ENCODE measurements around the gene NISCH.

NISCH gene

DNA sequence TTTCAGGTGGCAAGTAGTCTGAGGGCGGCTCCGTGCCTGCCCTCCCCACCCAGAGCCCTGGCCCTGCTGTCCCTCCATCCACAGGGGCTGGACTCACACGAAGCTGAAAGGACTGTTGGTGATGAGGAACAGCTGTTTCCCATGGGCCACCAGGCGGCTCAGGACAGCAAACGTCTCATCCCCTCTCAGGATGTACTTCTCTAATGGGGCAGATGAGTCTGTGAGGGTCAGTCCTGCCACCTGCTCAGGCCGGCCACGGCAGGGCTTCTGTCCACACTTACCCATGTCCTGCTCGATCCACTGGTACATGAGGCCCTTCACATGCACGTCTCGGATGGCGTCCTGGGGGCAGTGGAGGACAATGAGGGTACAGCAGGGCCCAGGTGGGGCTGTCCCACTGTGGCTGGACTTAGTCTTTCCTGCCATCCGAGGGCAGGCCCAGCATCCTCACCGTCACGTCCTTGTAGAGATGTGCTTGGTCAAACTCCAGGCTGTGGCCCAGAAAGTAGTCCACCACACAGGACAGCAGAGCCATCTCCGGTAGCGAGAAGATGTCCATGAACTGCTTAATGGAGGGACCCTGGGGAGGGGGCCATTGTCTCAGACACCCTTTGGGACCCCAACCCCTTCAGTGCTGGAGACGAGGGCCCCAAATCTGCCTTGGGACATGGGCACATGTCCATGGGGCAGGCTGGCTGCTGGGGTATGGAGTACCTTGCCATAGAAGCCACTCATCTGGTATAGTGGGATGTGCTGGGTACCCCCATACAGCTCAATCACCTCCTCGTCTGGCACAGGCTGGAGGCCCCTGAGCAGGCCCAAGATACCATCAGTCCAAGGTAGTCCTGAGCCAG, 72.6 kb downstream of the NISCH start:
- DNase-seq, result no peak

DNA sequence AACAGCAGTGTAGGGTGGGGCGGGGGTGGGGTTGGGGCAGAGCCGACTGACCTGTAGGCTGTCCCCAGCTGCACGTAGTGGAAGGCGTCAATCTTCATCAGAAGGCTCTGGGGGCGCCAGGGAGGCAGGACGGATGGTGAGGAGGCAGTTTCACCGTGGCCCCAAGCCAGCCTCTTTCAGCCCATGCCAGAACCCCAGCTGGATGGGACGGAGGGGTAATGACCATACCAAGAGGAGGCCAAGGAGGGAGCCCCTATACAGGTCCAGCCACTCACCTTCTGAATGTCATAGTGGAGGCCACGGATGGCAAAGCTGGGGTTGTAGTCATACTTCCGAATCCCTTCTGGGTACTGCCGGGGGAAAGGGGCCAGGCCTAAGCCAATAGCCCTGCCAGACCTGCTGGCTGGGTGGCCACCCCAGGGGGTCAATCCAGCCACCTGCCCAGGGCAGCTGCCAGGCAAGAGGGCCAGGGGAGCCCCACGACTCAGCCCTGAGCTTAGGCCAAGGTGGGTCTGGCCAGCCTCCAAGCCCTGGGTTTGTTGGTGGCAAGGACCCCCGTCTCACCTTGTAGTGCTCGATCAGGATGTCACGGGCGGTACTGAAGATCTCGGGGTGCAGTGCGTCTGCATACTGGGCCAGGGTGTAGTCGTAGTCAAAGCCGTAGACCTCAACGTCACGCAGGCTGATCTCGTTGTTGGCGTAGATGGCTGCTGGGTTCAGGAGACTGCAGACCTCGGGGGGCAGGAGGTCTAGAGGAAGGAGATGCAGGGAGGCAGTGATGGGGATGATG, 73.4 kb downstream of the NISCH start:
- DNase-seq, result no peak

DNA sequence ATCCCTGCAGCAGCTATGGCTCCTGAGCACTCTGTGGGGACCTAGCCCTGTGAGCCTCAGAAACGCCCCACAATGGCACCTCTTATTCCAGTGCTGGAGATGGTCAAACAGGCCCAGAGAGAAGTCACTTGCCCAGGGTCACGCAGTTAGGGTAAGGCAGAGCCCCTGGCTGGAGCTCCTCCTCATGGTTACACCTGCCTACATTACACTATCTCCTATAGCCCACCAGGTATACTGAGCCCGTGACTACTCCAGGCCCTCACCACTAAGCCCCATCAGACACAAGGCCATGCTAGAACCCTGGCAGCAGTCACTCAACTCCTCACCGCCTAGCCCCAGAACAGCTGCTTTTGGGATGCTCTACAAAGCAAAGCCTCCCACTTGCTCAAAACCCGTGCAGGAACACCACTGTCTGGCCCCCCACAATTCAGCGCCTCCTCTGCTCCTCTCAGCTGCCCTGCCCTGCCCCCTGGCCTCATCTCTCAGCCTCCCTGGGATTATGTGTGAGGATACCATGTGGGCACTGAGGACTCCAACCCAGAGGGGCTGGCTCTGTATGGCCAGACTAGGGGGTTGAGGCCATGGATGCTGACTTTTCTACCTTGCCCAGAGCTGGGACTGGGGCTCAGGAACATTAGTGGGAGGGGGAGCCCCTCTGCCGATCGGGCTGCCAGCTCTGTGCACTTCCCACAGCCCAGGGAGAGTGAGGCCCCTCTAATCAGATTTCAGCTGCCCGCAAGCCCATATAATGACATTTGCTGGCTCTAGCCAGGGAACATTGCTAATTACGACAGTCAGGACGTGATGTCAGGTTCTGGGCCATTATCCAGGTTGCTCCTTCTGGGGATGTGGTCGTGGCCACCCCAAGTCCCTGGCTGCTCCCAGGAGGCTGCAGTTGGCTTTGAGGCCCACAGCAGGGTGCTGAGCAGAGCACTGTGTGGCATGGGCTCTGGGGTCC, 74.3 kb downstream of the NISCH start:
- DNase-seq, result no peak

DNA sequence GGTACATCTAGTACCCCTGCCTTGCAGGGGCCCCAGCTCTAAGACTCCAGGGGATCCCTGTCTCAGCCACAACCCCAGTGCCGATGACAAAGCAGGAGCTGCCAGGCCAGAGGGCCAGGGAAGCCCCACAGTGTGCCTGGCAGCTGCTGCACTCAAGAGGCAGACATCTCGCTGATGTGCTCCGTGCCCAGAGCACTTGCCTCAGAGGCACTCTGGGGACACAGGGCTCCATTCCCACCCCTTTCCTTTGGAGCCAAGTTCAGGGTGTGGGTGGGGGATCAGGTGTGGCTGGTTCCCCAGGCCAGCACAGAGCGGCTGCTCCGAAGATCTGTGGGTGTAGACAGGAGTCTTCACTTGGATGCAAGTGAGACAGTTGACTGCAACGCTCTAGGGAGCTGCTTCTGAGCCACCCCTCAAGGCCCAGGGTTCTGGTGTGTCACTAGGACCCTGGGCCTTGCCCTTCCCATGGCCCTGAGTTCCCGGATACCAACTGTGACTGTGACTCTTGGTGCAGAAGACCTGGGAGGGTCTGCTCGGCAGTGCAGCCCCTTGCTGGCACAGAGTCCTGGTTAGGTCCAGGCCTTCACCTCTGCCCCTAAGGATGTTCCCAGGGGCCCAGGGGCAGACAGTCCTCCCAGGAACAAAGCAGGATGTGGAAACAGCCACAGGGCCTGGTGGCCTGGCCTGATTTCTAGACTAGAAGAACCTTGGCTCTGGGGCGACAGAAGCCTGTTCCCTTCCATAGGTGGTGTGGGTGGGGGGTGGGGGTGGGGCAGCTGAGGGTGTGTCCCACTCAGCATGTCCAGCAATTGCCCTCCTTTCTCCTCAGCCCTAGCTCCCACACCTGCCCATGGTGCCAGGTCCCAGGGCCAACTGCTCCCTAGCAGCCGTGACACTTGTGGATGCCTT, 75.8 kb downstream of the NISCH start:
- DNase-seq, result no peak

DNA sequence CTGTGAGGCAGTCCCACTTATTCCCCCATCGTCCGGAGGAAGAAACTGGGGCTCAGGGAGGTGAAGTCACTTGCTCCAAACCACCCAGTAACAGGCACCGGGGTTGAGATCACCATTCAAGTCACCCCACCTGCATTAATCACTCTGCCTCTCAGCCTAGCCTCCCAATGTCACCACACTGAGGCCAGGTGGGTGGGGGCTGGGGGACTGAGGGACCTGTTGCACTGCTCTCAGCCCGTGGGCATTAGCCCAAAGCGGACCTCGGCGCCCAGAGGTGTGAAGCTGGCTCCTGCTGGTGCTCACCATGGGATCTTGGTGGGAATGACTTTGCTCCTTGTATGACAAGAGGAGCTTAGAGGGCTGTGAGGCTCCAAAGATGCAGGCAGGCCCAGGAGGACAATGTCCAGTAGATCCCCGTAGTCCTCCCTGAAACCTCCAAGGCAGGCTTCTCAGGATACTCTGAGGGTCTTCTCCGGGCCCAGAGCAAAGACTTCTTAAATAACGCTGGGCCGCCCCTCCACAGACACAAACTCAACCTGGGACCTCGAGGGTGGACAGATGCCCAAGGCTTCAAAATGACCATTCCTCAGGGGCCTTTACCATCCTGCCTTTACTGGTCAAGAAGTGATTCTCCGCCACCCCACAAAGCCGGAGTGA, 76.6 kb downstream of the NISCH start:
- no peak for DNase-seq

DNA sequence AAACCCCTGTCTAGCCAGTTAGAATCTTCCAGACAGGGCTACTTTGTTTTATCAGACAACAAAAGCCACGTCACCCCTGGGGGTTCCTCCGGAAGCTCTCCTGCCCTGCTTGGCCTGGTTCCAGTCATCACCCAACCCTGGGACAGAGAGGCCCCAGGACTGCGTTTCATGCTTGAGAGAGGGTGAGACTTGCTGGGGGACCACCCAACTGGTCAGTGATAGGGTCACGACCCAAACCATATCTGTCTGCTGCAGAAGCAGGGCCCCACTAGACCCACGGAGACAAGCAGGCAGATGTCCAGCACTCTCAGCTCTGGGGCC, 77.1 kb downstream of the NISCH start:
- DNase-seq, result peak; percentile 25

DNA sequence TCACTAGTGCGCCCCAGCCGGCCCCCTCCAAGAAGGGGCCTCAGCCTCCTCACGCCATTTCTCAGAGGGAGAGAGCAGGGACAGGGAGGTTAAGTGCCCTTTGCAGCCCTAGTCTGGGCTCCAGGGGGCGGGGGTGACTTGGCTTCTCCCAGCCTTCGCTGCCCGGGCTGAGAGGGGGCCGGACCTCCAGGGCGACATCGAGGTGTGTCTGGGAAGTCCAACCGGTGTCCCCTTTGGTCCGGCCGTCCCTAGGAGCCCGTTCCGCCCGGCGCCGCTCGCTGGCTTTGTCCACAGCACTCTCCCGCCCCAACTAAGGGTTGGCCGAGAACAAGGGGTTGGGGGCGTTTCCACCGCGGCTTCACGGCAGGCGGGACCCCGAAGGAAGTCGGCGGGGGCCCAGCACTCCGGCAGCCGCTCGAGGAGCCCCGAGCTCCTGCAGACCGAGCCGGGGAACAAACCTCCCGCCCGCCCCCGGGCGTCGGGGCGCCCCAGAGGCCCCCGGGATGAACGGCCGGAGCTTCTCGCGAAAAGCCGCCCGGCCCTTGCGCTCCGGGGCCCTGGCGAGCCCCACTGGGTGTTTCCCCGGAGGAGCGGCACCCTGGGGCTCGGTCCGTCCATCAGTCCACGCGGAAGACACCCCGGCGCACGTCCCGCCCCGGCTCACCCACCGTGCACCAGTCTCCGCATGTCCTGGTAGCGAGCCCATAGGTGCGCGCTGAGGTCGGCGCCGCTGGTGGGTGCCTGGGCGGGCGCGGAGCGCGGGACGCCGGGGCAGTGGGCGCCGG, 77.6 kb downstream of the NISCH start:
- DNase-seq, result no peak

DNA sequence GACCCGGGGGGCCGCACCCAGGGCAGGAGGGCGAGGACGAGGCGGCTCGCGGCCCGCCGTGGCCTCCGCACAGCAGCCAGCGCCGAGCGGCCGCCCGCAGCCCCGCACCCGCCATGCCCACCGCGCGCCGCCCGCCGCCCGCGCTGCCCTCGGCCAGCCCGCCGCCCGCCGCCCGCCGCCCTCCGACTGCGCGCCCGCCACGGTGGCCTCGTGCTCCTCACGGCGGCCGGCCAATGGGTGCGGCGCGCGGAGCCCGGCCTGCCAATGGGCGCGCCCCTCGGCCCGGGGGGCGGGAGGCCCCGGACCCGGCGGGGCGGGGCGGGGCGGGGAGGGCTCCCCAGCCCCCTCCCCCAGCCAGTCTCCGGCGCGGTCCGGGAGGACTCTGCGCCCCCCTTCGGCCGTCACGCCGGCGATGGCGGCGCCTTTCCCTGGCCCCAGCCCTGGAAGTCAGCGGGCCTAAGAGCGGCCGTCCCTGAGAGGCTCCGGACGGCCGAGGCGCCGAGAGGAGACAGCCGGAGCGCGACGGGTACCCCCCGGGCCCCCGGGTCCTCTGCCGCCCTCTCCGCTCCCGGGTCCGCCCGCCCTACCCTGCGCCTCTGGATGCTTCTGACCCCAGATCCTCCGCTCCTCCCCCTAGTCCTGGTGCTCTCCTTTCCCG, 78.3 kb downstream of the NISCH start, which contains the start of gene NT5DC2:
Gene NT5DC2, minus strand, starts transcription at position 235 of the 658 bp plus-strand sequence. Its CDS starts 120 bp downstream, at position 115.
- DNase-seq, result peak; percentile 71

DNA sequence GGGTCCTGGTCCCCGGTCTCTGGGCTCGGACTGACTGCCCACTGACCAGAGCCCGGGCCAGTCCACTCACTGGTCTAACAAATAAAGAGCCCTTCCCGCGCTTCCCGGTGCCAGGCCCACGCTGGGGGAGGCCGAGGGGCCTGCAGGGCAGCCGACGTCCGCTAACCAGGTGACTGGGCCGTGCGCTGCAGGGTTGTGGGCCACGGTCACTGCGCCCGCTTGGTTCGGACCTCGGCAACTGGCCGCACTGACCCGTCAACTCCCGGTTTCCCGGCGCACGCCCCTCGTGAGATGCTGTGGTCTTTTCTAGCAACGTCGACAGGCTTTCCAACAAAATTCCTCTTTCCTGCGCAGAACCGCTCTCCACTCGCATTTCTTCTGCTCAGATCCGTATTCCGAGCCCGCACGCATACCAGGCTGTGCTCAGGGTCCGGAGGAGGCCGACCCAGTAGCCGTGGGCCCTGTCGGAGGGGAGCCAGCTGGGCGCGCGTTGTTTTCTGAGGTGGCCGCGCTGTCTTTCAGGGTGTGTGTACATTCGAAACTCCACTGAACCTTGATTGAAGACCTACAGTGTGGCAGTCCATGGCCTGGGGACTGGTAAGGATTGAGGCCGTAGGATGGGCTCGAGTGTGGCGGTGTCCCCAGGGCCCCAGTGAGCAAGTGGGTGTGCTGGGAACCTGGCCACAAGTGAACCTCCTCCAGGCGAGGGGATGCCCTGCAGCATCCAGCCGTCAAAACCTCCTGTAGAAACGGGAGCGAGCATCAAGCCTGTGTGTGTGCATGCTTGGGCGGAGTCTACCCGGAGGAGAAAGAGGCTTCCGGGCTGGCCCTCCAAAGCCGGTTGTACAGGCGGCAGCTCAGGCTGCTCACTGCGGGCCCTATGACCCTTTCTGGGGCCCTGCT, 79.1 kb downstream of the NISCH start:
- DNase-seq, result no peak

DNA sequence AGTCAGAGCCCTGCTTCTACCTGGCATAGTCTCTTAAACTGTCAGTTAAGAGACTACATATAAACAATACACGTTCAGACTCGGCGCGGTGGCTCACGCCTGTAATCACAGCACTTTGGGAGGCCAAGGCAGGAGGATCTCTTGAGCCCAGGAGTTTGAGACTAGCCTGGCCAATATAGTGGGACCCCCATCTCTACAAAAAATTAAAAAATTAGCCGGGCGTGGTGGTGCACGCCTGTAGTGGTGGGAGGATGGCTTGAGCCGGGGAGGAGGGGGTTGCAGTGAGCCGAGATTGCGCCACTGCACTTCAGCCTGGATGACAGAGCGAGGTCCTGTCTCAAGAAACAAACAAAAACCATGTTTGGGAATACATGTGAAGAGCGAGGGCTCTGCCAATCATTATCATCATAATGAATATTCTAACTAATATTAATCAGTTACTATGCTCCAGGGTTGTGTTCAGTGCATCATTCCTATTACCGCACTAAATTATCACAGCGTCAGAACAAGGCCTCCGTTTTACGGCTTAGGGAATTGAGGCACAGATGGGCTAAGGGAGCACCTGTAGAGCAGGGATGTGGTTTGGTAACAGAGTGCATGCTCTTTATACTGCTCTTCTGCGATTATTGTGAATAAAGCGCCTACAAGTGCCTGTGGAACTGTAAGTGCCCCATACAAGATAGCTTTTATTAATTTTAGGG, 80.2 kb downstream of the NISCH start:
- no peak for DNase-seq

DNA sequence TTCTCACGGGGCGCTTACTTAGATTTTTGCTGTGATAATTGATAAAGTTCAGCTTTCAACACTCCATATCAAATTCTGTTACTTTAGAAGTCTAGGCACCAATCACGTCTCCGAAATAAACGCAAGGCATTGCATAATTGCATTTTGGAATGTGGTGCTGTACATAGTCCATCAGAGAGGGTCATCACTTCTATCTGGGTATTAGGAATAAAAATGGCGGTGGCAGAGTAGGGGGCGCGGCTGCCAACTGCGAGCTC, 80.6 kb downstream of the NISCH start:
- no peak for DNase-seq

DNA sequence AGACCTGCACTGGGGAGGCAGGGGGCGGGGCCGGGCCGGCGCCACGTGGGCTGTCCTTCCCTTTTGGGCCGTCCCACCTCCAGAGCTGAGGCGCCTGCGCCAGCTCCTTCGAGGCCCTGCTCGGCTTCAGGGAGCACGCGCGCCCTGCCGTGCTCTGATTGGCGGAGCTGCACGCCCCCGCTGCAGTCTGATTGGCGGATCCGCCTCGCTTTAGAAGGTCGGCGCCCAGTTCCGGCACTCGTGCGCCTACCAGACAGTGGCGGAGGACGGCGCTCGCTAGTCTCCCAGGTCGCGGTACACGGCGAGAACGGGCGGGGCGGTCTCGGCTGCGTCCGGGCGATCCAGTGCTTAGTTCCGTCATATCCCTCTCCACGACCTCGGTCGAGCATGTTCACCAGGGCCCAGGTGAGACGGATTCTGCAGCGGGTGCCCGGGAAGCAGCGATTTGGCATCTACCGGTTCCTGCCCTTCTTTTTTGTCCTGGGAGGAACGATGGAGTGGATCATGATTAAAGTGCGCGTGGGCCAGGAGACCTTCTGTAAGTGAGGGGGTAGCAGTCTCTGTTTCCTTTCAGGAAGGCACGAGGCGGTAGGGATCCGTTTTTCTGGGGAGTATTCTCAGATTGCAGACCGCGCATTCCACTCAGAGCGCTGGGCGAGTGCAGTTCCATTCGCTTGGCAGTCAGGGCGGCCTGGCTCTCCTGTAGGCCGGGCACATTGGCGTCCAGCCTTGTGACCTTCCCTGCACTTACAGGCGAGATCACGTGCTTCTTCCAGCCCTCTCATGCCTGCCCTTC, 81.2 kb downstream of the NISCH start, which contains the start of gene UQCC5:
Gene UQCC5, plus strand, starts transcription at position 237 of the 796 bp plus-strand sequence. Its CDS starts 151 bp downstream, at position 388.
- peak; percentile 98 for DNase-seq

DNA sequence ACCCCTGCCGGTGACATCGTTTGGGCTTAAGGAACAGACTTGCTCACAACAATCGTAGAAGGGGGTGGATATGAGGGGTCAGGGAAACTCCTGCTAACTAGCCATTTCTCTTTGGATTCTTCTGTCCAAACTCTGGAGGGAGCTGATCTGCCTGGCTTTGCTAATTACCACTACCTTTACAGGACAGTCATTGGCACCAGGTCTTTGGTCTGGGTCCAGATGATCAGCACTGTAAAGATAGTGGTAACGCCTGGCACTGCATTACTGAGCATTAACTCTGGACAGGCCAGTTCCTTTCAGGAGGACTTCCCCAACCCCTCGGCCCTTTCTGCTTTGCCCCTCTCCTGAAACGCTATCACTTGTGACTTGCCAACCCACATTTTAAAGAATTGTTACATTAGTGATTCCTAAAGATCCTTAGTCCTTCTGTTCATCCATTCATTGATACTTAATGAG, 81.8 kb downstream of the NISCH start:
- no peak for DNase-seq

DNA sequence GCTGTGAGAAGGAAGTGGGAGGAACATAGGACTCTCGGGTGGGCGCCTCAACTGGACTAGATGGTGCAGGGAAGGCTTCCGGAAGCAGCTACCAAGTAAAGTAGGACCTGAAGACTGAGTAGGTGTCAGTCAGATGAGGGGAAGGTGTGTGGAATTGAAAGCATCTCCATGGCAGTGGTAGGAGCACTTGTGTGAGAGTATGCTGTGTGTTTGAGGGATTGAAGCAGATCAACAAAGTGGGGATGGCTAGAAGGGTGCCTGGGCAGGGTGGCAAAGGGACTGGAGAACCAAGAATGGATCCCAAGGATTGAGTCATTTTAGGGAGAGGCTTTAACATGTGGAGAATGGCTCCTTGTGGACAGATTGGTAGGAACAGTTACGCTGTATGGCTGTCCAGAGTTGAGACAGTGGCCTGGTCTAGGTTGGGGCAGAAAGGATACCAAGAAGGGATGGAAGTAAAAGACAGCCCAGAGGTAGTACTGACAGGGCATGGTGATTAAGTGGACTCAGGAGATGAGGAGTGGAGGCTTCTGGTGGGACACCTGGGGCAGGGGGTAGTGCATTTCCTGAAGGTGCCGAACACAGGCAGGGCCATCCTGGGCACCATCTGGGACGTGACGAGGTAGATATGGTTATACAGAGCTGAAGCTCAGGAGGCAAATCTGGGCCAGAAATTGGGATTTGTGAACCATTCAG, 82.5 kb downstream of the NISCH start:
- no peak for DNase-seq

DNA sequence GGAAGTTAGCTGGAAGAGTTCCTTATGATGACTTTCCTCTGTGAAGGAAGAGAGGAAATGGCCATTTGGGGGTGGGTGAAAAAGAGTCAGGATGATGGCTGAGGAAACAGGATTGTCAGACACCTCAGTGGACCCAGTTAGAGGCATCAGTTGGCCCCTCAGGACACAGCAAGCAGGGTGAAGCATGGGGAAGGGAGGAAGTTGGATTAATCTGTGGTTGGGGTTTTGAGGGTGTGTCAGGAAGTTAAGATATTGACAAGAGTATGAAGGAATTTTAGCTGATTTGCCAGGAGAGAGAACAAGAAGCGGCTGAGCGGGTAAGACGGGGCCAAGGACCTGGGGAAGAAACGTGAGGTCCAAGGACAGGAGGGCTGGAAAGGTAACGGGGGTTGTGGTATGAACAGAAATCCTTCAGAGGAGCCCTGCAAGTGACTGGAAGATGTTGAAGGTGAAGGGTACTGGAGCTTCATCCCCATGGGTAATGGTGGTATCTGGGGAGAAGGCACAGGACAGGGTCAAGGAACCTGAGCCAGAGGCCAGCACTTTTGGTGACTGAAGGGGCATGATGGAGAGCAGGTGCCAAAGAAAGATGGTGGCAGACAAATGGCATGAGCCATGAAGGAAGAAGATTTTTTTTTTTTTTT, 83.7 kb downstream of the NISCH start:
- no peak for DNase-seq

DNA sequence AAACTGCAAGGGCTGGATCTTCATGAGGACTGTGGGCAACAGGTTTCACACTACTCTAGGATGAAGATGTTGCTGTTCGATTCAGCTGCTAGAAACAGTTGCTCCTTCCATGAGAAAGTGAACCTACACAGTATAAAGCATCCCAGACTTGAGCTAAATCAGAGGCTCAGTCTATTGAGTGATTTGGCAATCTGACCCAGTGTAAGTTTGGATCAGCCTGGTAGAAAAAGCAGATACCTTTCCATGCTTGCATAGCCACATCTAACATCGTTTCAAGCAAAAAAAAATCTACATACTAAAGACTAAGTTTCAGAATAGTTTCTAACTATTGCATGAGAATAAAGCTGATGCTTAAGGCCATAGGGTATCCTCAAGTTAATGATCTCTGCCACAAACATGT, 85.6 kb downstream of the NISCH start:
- DNase-seq, result no peak
